Measurements from ENCODE around the gene C16orf54. TPM values are rescaled to one million over a fixed set of nuclear protein-coding genes. Genes with fewer than 3 reads are reported as not detected.
A peak's percentile ranks its signal among the peaks of the same experiment; 100 is the strongest.

Gene C16orf54
- total and polyA plus RNA-seq, 2 experiments from 2014 or later = 3.2 TPM; not detected in 1

- Histone ChIP-seq H4K20me1 (replicated peaks; ENCODE audit: insufficient read depth) (peaks cover 44% of the 10 kb centered on the region), H3K4me1 (ENCODE audit: insufficient read depth) (peaks cover 7% of the 10 kb centered on the region; the same call in 1 of the 2 replicates), H2AFZ (peak overlapping the region; percentile 88), H3K79me2 (replicated peaks; ENCODE audit: insufficient read depth) (peaks cover 56% of the 10 kb centered on the region), H3K4me3 (peak overlapping the region; percentile 95), H3K36me3 (ENCODE audit: insufficient read depth) (no peaks in the 10 kb centered on the region), H3K9me2 (ENCODE audit: insufficient read depth) (no peaks in the 10 kb centered on the region), H3K27ac (ENCODE audit: low read depth) (peak overlapping the region; percentile 84; the same call in 1 of the 2 replicates), H3K27me3 (ENCODE audit: insufficient read depth) (no peaks in the 10 kb centered on the region), H3F3A (replicated peaks; ENCODE audit: low read depth) (peaks cover 20% of the 10 kb centered on the region; the same call in 1 of the 2 replicates), H3K4me2 (peak overlapping the region; percentile 98)
- Mint-ChIP-seq H3K27me3 (ENCODE audit: insufficient read depth, low read depth, poor library complexity) (peaks cover 15% of the 10 kb centered on the region), H3K4me1 (peaks cover 14% of the 10 kb centered on the region), H3K27ac (peak overlapping the region; percentile 98), H3K4me3 (peak overlapping the region; percentile 99), H3K36me3 (ENCODE audit: low read depth) (peaks cover 24% of the 10 kb centered on the region), H3K9me3 (no peaks in the 10 kb centered on the region)
- TF ChIP-seq EZH2 (IDR thresholded peaks at IDR 0.05; ENCODE audit: low read depth, unreplicated experiment) (no peak), STAT1 (IDR thresholded peaks at IDR 0.05; ENCODE audit: unreplicated experiment) (no peak), POLR2AphosphoS5 (IDR thresholded peaks at IDR 0.05; ENCODE audit: low read depth) (no peak), ETS1 (IDR thresholded peaks at IDR 0.05) (no peak), CREB1 (CRISPR knock-in tag; IDR thresholded peaks at IDR 0.05; ENCODE audit: low read depth) (no peak), NANOG (IDR thresholded peaks at IDR 0.05; ENCODE audit: borderline replicate concordance) (no peak), ZNF462 (CRISPR knock-in tag; IDR thresholded peaks at IDR 0.05) (no peak), CTCF (conservative IDR thresholded peaks at IDR 0.05; ENCODE audit: low read depth in 2 of 2) (no peak), JUNB (IDR thresholded peaks at IDR 0.05; ENCODE audit: unreplicated experiment) (no peak), REST (IDR thresholded peaks at IDR 0.05; ENCODE audit: unreplicated experiment) (no peak), ZNF114 (CRISPR knock-in tag; IDR thresholded peaks at IDR 0.05) (no peak), ZNF331 (CRISPR knock-in tag; IDR thresholded peaks at IDR 0.05; ENCODE audit: low read depth) (no peak), EZH2phosphoT487 (IDR thresholded peaks at IDR 0.05; ENCODE audit: unreplicated experiment) (no peak)
- ATAC-seq (peak; percentile 48), DNase-seq (ENCODE audit: low spot score) (no peak)
Measured at GRCh38 chr16:29790949-29791844, 45.4 kb upstream of the C16orf54 start.

Measured in GM23338 (cell line).